Ishikawa (cell line): ENCODE data around the gene VPS16.

Experiments used
- CEBPB ChIP-seq: IDR thresholded peaks from 2 replicates; pipeline ENCODE4 v1.6.1; 2012
- CREB1 ChIP-seq: IDR thresholded peaks from 2 replicates; pipeline ENCODE4 v1.6.1; 2012; ENCODE audit warnings: low read depth
- EGR1 ChIP-seq: IDR thresholded peaks from 2 replicates; pipeline ENCODE4 v1.6.1; 2012
- EP300 ChIP-seq: IDR thresholded peaks from 2 replicates; pipeline ENCODE4 v1.6.1; 2012; ENCODE audit warnings: borderline replicate concordance
- FOXM1 ChIP-seq: IDR thresholded peaks from 2 replicates; pipeline ENCODE4 v1.6.1; 2012; ENCODE audit warnings: low read depth, borderline replicate concordance
- MAX ChIP-seq: IDR thresholded peaks from 2 replicates; pipeline ENCODE4 v1.6.1; 2012
- NFIC ChIP-seq: IDR thresholded peaks from 2 replicates; pipeline ENCODE4 v1.6.1; 2012
- RAD21 ChIP-seq: IDR thresholded peaks from 2 replicates; pipeline ENCODE4 v1.6.1; 2012; ENCODE audit warnings: low read depth
- REST ChIP-seq: IDR thresholded peaks from 2 replicates; pipeline ENCODE4 v1.6.1; 2012; ENCODE audit warnings: low read depth, mild to moderate bottlenecking
- TAF1 ChIP-seq: IDR thresholded peaks from 2 replicates; pipeline ENCODE4 v1.6.1; 2012; ENCODE audit warnings: low read depth, mild to moderate bottlenecking
- TCF12 ChIP-seq: IDR thresholded peaks from 2 replicates; pipeline ENCODE4 v1.6.1; 2012; ENCODE audit warnings: low read depth
- TEAD4 ChIP-seq: IDR thresholded peaks from 2 replicates; pipeline ENCODE4 v1.6.1; 2012
- USF1 ChIP-seq: IDR thresholded peaks from 2 replicates; pipeline ENCODE4 v1.6.1; 2012
- YY1 ChIP-seq: IDR thresholded peaks from 2 replicates; pipeline ENCODE4 v1.6.1; 2012; ENCODE audit warnings: low read depth
- ZBTB7A ChIP-seq: IDR thresholded peaks from 2 replicates; pipeline ENCODE4 v1.6.1; 2012; ENCODE audit warnings: low read depth

The VPS16 gene

GRCh38 chr20:2834401-2835110, 6.0 kb upstream of the VPS16 start:
- TF ChIP-seq CREB1 = no peak
- no peak for TF ChIP-seq EP300
- TF ChIP-seq FOXM1 = no peak
- no peak for TF ChIP-seq NFIC
- no peak for TF ChIP-seq ZBTB7A
- no peak for TF ChIP-seq TAF1
- no peak for TF ChIP-seq MAX
- TF ChIP-seq TEAD4 = no peak
- TF ChIP-seq USF1 = no peak
- TF ChIP-seq REST = no peak

- no peak for TF ChIP-seq REST
- TF ChIP-seq TEAD4 = no peak
- TF ChIP-seq NFIC = no peak
- no peak for TF ChIP-seq TAF1
- no peak for TF ChIP-seq ZBTB7A
- no peak for TF ChIP-seq USF1
- TF ChIP-seq TCF12 = no peak
- TF ChIP-seq EGR1 = no peak
- TF ChIP-seq RAD21 = no peak
- no peak for TF ChIP-seq FOXM1
- TF ChIP-seq CEBPB = no peak
- TF ChIP-seq CREB1 = no peak
Measured at GRCh38 chr20:2835331-2835796, 5.2 kb upstream of the VPS16 start.

- TF ChIP-seq CEBPB (no peak), RAD21 (no peak), ZBTB7A (no peak), FOXM1 (no peak), REST (no peak), TAF1 (no peak), EP300 (no peak)
Measured at GRCh38 chr20:2836035-2836434, 4.5 kb upstream of the VPS16 start.

GRCh38 chr20:2837221-2837960, 3.2 kb upstream of the VPS16 start:
- TF ChIP-seq EP300 (no peak), MAX (no peak), CREB1 (no peak), ZBTB7A (no peak), TEAD4 (no peak), CEBPB (no peak), FOXM1 (no peak), USF1 (no peak), TAF1 (no peak), YY1 (no peak), NFIC (no peak)
